HG03342 (cell line): ENCODE results near the gene GNAT3.

ENCODE experiments used
- ATAC-seq: cut with Tn5 transposase; IDR thresholded peaks from one replicate; pipeline ENCODE4 v1.9.1; 2021; ENCODE audit warnings: mild to moderate bottlenecking, moderate library complexity; ENCODE audit not compliant: unreplicated experiment

GNAT3 gene

GRCh38 chr7:80467069-80467468 is 44.8 kb downstream of the GNAT3 start:
- no peak for ATAC-seq

GRCh38 chr7:80466636-80467035 is 45.2 kb downstream of the GNAT3 start:
- ATAC-seq, result no peak

GRCh38 chr7:80464211-80464610 is 47.7 kb downstream of the GNAT3 start:
- no peak for ATAC-seq

GRCh38 chr7:80463272-80463920 is 48.5 kb downstream of the GNAT3 start:
- no peak for ATAC-seq

GRCh38 chr7:80460857-80461256 is 51.0 kb downstream of the GNAT3 start:
- ATAC-seq, result no peak

- ATAC-seq, result no peak
Observed at GRCh38 chr7:80459776-80460510, 51.9 kb downstream of the GNAT3 start.

GRCh38 chr7:80458822-80459725 is 52.8 kb downstream of the GNAT3 start:
- no peak for ATAC-seq

GRCh38 chr7:80453699-80454340 is 58.0 kb downstream of the GNAT3 start:
- ATAC-seq, result no peak

GRCh38 chr7:80450621-80451308 is 61.1 kb downstream of the GNAT3 start:
- no peak for ATAC-seq

GRCh38 chr7:80449836-80450235 is 62.0 kb downstream of the GNAT3 start:
- no peak for ATAC-seq

- ATAC-seq, result no peak
Observed at GRCh38 chr7:80445351-80445750, 66.5 kb downstream of the GNAT3 start.

- no peak for ATAC-seq
Observed at GRCh38 chr7:80444811-80445210, 67.1 kb downstream of the GNAT3 start.

- no peak for ATAC-seq
Observed at GRCh38 chr7:80443325-80443724, 68.5 kb downstream of the GNAT3 start.

GRCh38 chr7:80440883-80441282 is 71.0 kb downstream of the GNAT3 start:
- ATAC-seq, result no peak

- ATAC-seq, result no peak
Observed at GRCh38 chr7:80439894-80440821, 71.7 kb downstream of the GNAT3 start.

GRCh38 chr7:80435521-80435920 is 76.3 kb downstream of the GNAT3 start:
- ATAC-seq, result no peak

- ATAC-seq, result no peak
Observed at GRCh38 chr7:80434047-80434446, 77.8 kb downstream of the GNAT3 start.

GRCh38 chr7:80432166-80432565 is 79.7 kb downstream of the GNAT3 start:
- no peak for ATAC-seq

- no peak for ATAC-seq
Observed at GRCh38 chr7:80429181-80429580, 82.7 kb downstream of the GNAT3 start.
